HFFc6 (cell line): ENCODE data around the gene ACSM2B. TPM values are rescaled to one million over a fixed set of nuclear protein-coding genes. Genes with fewer than 3 reads are reported as not detected.

Source experiments
- DNase-seq: peaks from one replicate; pipeline ENCODE4 v3.0.0-alpha.2; 2018
- H3K27ac Mint-ChIP-seq: 2 replicates; pipeline ENCODE4 v1.8.0; 2020; ENCODE audit warnings: mild to moderate bottlenecking, mixed read lengths
- H3K27me3 Mint-ChIP-seq: 2 replicates; pipeline ENCODE4 v1.8.0; 2021; ENCODE audit warnings: mild to moderate bottlenecking, moderate library complexity, mixed read lengths; ENCODE audit not compliant: insufficient read depth
- H3K36me3 Mint-ChIP-seq: 2 replicates; pipeline ENCODE4 v1.8.0; 2021; ENCODE audit warnings: low read depth, mixed read lengths
- H3K4me1 Mint-ChIP-seq: 2 replicates; pipeline ENCODE4 v1.8.0; 2020; ENCODE audit warnings: low read depth, mixed read lengths
- H3K4me3 Mint-ChIP-seq: 2 replicates; pipeline ENCODE4 v1.8.0; 2020; ENCODE audit warnings: mild to moderate bottlenecking, moderate library complexity, mixed read lengths
- H3K9me3 Mint-ChIP-seq: 2 replicates; pipeline ENCODE4 v1.8.0; 2020; ENCODE audit warnings: mild to moderate bottlenecking, mixed read lengths
- total RNA-seq, 6 experiments: library from RNA; stranded (reverse); fragmentation: NEBNext Ultra II Directional; extraction: Animal tissue kit (Norgen Biotek cat#: 25700); gene quantifications; 2 replicates in 1 of 6; 3 replicates in 5 of 6; pipeline ENCODE4 v1.2.3, GENCODE V29; 2021
- TF ChIP-seq, protein P1 (sequence below): fragments of 200-600 bp; sonication (generic); IDR thresholded peaks from 2 replicates; pipeline ENCODE4 v1.5.0; 2021; ENCODE audit warnings: antibody characterized with exemption, mild to moderate bottlenecking

ACSM2B gene
- total RNA-seq, 6 experiments from 2014 or later: not detected

DNA sequence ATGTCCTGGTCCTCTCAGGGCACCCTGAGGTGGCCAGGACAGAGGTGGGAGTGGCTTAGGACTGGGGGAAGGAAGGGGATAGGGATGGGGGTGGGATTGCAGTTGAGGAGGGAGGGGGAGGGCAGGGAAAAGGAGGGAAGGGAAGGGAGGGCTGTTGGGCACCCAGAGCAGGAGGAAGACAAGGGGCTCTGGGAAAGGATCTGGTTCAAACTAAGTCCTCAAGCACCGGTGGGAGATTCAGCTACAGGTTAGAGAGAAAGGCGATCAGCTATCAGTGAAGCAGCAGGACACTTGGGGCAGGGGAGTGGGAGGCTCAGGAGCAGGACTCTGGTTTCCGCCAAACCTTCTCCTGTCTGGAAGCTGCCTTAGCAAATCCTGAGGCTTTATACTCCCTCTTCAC lies 44.6 kb upstream of the ACSM2B start:
- Mint-ChIP-seq H3K9me3 (peaks cover 20% of the 10 kb centered on the region), H3K36me3 (no peaks in the 10 kb centered on the region), H3K4me1 (no peaks in the 10 kb centered on the region), H3K27ac (no peak overlapping the region), H3K27me3 (no peaks in the 10 kb centered on the region), H3K4me3 (no peak overlapping the region)
- TF ChIP-seq, protein P1, sequence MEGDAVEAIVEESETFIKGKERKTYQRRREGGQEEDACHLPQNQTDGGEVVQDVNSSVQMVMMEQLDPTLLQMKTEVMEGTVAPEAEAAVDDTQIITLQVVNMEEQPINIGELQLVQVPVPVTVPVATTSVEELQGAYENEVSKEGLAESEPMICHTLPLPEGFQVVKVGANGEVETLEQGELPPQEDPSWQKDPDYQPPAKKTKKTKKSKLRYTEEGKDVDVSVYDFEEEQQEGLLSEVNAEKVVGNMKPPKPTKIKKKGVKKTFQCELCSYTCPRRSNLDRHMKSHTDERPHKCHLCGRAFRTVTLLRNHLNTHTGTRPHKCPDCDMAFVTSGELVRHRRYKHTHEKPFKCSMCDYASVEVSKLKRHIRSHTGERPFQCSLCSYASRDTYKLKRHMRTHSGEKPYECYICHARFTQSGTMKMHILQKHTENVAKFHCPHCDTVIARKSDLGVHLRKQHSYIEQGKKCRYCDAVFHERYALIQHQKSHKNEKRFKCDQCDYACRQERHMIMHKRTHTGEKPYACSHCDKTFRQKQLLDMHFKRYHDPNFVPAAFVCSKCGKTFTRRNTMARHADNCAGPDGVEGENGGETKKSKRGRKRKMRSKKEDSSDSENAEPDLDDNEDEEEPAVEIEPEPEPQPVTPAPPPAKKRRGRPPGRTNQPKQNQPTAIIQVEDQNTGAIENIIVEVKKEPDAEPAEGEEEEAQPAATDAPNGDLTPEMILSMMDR: no peak
- DNase-seq: no peak

DNA sequence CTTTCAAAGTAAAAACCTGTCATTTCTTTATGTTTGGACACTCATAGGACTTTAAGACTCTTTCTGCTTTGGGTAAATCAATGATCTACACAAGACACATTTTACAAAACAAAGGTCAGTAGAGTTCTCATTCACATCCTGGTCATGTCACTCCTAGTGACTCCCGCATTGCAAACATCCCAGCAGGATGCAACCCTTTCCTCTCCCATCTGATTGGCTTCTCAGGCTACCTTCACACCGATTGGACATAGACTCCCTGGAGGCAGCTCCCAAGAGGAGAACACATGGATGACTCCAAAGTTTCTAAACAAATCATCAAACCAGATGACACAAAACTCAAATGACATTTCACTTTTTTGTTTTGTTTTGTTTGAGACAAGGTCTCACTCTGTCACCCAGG lies 43.8 kb upstream of the ACSM2B start:
- no peak overlapping the region for H3K4me3 Mint-ChIP-seq
- no peak overlapping the region for H3K27ac Mint-ChIP-seq

DNA sequence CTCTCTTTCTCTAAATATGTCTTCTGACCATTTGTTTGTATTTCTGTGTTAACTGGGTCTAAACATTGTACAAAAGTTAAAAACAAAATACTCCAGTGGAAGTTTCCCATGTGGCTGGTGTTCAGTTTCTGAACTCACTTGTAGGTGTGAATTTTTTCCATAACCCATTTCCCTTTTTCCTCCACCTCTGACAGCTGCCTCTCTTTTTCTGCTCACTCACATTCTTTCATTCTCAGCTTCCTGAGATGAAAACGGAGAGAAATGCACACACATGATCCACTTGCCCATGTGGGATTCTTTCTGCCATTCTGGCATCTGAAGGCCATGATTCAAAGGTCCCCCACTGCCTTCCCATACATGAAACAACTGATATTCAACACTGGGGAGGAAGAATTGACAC lies 41.1 kb upstream of the ACSM2B start:
- Mint-ChIP-seq H3K27me3 (peaks cover 4% of the 10 kb centered on the region), H3K4me1 (no peaks in the 10 kb centered on the region), H3K36me3 (peaks cover 15% of the 10 kb centered on the region; the same call in 1 of the 2 replicates), H3K4me3 (no peak overlapping the region), H3K9me3 (peaks cover 36% of the 10 kb centered on the region), H3K27ac (no peak overlapping the region)
- no peak for DNase-seq
- TF ChIP-seq, protein P1: no peak

More for the DNA sequence above, 43.8 kb upstream of the ACSM2B start:
- peaks cover 20% of the 10 kb centered on the region for H3K9me3 Mint-ChIP-seq
- TF ChIP-seq, protein P1: no peak
- no peaks in the 10 kb centered on the region for H3K36me3 Mint-ChIP-seq
- H3K4me1 Mint-ChIP-seq: no peaks in the 10 kb centered on the region
- DNase-seq: no peak
- H3K27me3 Mint-ChIP-seq: no peaks in the 10 kb centered on the region

DNA sequence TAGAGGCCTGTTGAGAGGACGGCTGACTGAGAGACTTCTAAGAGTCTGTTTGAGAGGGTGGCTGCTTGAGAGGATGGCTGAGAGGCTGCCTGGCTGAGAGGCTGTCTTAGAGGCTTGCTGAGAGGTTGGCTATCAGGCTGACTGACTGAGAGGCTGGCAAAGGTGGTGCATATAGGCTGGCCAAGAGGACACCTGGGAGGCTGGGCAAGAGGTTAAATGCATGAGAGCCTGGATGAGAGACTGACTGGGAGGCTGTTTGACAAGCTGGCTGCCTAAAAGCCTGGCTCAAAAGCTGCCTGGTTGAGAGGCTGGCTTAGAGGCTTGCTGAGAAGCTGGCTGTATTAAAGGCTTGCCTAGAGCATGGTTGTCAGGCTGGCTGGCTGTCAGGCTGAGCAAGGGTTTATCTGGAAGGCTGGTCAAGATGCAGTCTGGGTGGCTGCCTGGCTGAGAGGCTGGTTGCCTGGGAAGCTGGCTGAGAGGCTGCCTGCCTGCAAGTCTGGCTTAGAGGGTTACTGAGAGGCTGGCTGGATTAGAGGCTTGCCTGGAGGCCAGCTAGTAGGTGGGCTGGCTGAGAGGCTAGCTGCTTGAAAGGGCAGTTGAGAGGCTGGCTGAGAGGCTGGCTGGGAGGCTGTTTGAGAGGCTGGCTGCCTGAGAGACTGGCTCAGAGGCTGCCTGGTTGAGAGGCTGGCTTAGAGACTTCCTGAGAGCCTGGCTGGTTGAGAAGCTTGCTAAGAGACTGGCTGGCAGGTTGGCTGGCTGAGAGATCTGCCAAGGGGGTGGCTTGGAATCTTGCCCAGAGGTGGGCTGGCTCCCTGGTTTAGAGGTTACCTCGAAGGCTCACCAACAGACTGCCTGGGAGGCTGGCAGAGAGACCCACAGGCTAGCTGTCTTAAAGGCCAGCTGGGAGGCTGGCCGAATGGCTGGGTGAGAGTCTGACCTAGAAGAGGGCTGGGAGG lies 38.3 kb upstream of the ACSM2B start:
- Mint-ChIP-seq H3K4me3 (no peak overlapping the region), H3K27ac (no peak overlapping the region), H3K27me3 (peaks cover 8% of the 10 kb centered on the region), H3K4me1 (no peaks in the 10 kb centered on the region), H3K9me3 (peaks cover 63% of the 10 kb centered on the region), H3K36me3 (peaks cover 20% of the 10 kb centered on the region)
- TF ChIP-seq, protein P1: no peak
- no peak for DNase-seq

DNA sequence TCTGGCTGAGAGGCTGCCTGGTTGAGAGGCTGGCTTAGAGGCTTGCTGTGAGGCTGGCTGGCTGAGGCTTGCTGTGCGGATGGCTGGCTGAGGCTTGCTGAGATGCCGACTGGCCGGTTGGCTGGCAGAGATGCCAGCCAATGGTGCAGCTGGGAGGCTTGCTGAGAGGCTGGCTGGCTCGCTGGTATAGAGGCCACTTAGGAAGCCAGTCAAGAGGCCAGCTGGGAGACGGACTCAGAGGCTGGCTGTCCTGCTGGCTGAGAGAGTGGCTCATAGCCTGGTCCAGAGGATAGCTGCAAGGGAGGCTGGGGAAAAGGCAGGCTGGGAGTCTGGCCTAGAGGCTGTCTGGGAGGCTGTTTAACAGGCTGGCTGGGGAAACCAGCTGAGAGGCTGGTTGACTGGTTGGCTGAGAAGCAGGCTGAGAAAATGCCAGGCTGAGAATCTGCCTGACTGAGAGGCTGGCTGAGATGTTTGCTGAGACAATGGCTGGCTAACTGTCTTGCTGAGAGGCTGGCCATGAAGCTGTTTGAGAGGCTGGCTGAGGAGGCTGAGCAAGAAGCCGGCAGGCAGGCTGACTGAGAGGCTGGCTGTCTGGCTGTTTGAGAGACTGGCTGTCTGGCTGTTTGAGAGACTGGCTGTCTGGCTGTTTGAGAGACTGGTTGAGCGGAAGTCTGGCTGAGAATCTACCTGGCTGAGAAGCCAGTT lies 37.5 kb upstream of the ACSM2B start:
- no peak for DNase-seq
- Mint-ChIP-seq H3K4me1 (no peaks in the 10 kb centered on the region), H3K4me3 (no peak overlapping the region), H3K27ac (no peak overlapping the region), H3K9me3 (peaks cover 59% of the 10 kb centered on the region), H3K36me3 (peaks cover 20% of the 10 kb centered on the region), H3K27me3 (peaks cover 8% of the 10 kb centered on the region)
- TF ChIP-seq, protein P1: no peak
